ENCODE data around the gene TM6SF1. TPM values are rescaled to one million over a fixed set of nuclear protein-coding genes. Genes with fewer than 3 reads are reported as not detected.

The TM6SF1 gene
- polyA plus RNA-seq, 1 donor from 2014 or later, result 0.16 TPM

DNA sequence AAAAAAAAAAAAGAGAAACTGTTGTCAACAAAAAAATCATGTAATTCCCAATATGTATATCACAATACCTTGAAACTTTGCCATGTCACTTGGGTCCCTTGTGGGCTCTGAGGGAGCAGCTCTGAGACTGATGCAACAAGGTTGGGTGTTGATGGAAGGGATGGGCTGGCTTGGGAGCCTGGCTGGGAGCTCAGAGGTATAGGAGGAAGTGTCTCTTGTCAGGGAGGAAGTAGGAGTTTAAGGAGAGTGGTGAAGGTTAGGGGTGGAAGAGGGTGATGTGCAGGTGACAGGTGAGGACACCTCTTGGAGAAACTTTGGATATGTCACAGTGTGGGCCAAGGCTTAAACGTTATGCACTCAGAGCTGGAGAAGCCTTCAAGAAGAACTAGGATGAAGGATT, 2.0 kb upstream of the TM6SF1 start:
- Histone ChIP-seq H3K4me2 (ENCODE audit: low read length) (no peak overlapping the region), H3K4me3 (ENCODE audit: low read length) (no peak overlapping the region), H3K9me3 (ENCODE audit: low read length) (no peaks in the 10 kb centered on the region), H4K20me1 (ENCODE audit: insufficient read depth) (no peaks in the 10 kb centered on the region), H3F3A (ENCODE audit: insufficient read depth, low read length, poor library complexity, severe bottlenecking) (no peaks in the 10 kb centered on the region), H2AFZ (ENCODE audit: low read depth, low read length) (no peak overlapping the region), H3K79me2 (replicated peaks; ENCODE audit: insufficient read depth, low read length) (no peaks in the 10 kb centered on the region), H3K36me3 (ENCODE audit: insufficient read depth, low read length) (peaks cover 5% of the 10 kb centered on the region), H3K27ac (ENCODE audit: low read length) (no peak overlapping the region), H3K9ac (ENCODE audit: low read length) (no peak overlapping the region), H3K9me2 (ENCODE audit: insufficient read depth, low read length) (no peaks in the 10 kb centered on the region), H3K27me3 (ENCODE audit: insufficient read depth, low read depth, low read length) (peaks cover 25% of the 10 kb centered on the region)
- TF ChIP-seq RAD21 (conservative IDR thresholded peaks at IDR 0.05) (no peak), MXI1 (conservative IDR thresholded peaks at IDR 0.05; ENCODE audit: poor library complexity, severe bottlenecking) (no peak)

DNA sequence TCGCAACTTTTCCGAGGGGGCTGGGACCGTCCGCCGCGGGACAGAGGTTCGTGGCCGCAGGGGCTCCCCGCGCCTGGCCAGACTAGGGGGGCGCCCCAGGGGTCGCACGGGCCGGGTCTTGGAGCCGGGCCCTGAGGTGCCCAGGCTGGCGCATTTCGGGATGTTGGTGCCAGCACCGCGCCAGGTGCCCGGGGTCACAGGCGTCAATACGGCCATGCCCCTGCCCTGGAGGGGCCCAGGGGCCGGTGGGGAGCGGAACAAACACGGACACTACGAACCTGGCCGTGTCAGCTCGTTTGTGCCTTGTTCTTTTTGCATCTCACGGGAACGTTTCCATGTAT, 366 bp downstream of the TM6SF1 start:
- TF ChIP-seq POLR2AphosphoS5 (IDR thresholded peaks at IDR 0.05) (no peak), EP300 (conservative IDR thresholded peaks at IDR 0.05; ENCODE audit: poor library complexity, severe bottlenecking) (no peak)
- TF ChIP-seq, protein P1, sequence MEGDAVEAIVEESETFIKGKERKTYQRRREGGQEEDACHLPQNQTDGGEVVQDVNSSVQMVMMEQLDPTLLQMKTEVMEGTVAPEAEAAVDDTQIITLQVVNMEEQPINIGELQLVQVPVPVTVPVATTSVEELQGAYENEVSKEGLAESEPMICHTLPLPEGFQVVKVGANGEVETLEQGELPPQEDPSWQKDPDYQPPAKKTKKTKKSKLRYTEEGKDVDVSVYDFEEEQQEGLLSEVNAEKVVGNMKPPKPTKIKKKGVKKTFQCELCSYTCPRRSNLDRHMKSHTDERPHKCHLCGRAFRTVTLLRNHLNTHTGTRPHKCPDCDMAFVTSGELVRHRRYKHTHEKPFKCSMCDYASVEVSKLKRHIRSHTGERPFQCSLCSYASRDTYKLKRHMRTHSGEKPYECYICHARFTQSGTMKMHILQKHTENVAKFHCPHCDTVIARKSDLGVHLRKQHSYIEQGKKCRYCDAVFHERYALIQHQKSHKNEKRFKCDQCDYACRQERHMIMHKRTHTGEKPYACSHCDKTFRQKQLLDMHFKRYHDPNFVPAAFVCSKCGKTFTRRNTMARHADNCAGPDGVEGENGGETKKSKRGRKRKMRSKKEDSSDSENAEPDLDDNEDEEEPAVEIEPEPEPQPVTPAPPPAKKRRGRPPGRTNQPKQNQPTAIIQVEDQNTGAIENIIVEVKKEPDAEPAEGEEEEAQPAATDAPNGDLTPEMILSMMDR (IDR thresholded peaks at IDR 0.05; ENCODE audit: poor library complexity, severe bottlenecking), result no peak
- Histone ChIP-seq H3K27me3 (ENCODE audit: insufficient read depth, low read depth, low read length) (peaks cover 25% of the 10 kb centered on the region), H3K27ac (ENCODE audit: low read length) (no peak overlapping the region), H4K20me1 (ENCODE audit: insufficient read depth) (no peaks in the 10 kb centered on the region), H2AFZ (ENCODE audit: low read depth, low read length) (no peak overlapping the region), H3K9me2 (ENCODE audit: insufficient read depth, low read length) (no peaks in the 10 kb centered on the region), H3K36me3 (ENCODE audit: insufficient read depth, low read length) (peaks cover 5% of the 10 kb centered on the region), H3K79me2 (replicated peaks; ENCODE audit: insufficient read depth, low read length) (no peaks in the 10 kb centered on the region), H3K4me2 (ENCODE audit: low read length) (no peak overlapping the region), H3K9ac (ENCODE audit: low read length) (peak overlapping the region; percentile 20), H3K9me3 (ENCODE audit: low read length) (no peaks in the 10 kb centered on the region), H3F3A (ENCODE audit: insufficient read depth, low read length, poor library complexity, severe bottlenecking) (no peaks in the 10 kb centered on the region), H3K4me3 (ENCODE audit: low read length) (peak overlapping the region; percentile 60)

DNA sequence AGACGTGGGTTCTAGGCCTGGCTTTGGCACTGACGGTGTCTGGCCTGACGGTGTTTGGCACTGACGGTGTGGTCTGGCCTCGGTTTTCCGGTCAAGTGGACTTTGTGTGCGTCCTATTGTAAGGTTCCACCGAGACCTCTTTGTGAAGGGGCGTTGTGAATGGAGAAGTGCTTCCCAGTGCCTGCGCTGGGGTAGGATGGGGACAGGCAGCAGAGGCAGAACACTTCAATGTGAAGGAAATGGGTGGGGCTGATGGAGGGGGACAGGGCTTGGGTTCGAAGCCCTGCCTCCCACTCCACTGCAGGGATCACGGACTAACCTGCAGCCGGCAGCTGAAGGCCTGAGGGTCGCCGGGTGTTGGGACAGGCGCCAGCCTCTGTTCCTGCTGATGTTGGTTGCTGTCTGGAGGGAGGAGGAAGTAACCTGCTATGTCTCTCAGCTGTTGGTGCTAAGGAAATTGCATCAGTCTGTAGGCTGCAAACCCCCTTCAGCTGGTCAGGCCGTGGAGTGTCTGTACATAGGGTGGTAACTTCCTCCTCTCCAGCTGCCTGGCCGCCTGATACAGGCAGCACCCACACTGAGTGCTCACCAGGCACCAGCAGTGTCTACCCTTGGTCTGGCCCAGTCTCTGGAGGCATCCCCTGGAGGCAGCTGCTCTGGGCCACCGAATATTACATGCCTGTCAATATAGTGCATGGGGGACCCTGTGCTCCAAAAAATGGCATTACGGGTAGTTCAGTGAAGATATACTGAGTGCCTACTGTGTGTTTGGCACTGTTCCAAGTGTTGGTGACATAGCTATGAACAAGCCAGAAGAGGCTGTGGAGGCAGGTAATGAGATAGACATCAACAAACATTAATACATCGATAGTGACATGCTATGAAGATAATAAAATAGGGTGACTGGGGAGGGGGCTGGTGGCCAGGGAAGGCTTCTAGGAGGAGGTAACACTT, 1.1 kb downstream of the TM6SF1 start:
- Histone ChIP-seq H3K9me3 (ENCODE audit: low read length) (no peaks in the 10 kb centered on the region), H3K9me2 (ENCODE audit: insufficient read depth, low read length) (no peaks in the 10 kb centered on the region), H3K9ac (ENCODE audit: low read length) (no peak overlapping the region), H3K27me3 (ENCODE audit: insufficient read depth, low read depth, low read length) (peaks cover 25% of the 10 kb centered on the region), H4K20me1 (ENCODE audit: insufficient read depth) (no peaks in the 10 kb centered on the region), H3K4me2 (ENCODE audit: low read length) (no peak overlapping the region), H3K4me3 (ENCODE audit: low read length) (no peak overlapping the region), H2AFZ (ENCODE audit: low read depth, low read length) (no peak overlapping the region), H3F3A (ENCODE audit: insufficient read depth, low read length, poor library complexity, severe bottlenecking) (no peaks in the 10 kb centered on the region), H3K36me3 (ENCODE audit: insufficient read depth, low read length) (peaks cover 5% of the 10 kb centered on the region), H3K79me2 (replicated peaks; ENCODE audit: insufficient read depth, low read length) (no peaks in the 10 kb centered on the region), H3K27ac (ENCODE audit: low read length) (no peak overlapping the region)
- TF ChIP-seq SMC3 (conservative IDR thresholded peaks at IDR 0.05; ENCODE audit: poor library complexity), result no peak
- no peak for TF ChIP-seq MXI1 (conservative IDR thresholded peaks at IDR 0.05; ENCODE audit: poor library complexity, severe bottlenecking)
- no peak for TF ChIP-seq POLR2AphosphoS5 (IDR thresholded peaks at IDR 0.05)
- no peak for TF ChIP-seq TAF1 (IDR thresholded peaks at IDR 0.05; ENCODE audit: low read depth)
- TF ChIP-seq, protein P2, sequence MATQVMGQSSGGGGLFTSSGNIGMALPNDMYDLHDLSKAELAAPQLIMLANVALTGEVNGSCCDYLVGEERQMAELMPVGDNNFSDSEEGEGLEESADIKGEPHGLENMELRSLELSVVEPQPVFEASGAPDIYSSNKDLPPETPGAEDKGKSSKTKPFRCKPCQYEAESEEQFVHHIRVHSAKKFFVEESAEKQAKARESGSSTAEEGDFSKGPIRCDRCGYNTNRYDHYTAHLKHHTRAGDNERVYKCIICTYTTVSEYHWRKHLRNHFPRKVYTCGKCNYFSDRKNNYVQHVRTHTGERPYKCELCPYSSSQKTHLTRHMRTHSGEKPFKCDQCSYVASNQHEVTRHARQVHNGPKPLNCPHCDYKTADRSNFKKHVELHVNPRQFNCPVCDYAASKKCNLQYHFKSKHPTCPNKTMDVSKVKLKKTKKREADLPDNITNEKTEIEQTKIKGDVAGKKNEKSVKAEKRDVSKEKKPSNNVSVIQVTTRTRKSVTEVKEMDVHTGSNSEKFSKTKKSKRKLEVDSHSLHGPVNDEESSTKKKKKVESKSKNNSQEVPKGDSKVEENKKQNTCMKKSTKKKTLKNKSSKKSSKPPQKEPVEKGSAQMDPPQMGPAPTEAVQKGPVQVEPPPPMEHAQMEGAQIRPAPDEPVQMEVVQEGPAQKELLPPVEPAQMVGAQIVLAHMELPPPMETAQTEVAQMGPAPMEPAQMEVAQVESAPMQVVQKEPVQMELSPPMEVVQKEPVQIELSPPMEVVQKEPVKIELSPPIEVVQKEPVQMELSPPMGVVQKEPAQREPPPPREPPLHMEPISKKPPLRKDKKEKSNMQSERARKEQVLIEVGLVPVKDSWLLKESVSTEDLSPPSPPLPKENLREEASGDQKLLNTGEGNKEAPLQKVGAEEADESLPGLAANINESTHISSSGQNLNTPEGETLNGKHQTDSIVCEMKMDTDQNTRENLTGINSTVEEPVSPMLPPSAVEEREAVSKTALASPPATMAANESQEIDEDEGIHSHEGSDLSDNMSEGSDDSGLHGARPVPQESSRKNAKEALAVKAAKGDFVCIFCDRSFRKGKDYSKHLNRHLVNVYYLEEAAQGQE (IDR thresholded peaks at IDR 0.05; ENCODE audit: borderline replicate concordance), result no peak
- TF ChIP-seq, protein P1 (IDR thresholded peaks at IDR 0.05; ENCODE audit: poor library complexity, severe bottlenecking), result no peak
- TF ChIP-seq EP300 (conservative IDR thresholded peaks at IDR 0.05; ENCODE audit: poor library complexity, severe bottlenecking), result no peak
- TF ChIP-seq RAD21 (conservative IDR thresholded peaks at IDR 0.05), result no peak
- no peak for TF ChIP-seq EZH2 (IDR thresholded peaks at IDR 0.05; ENCODE audit: borderline replicate concordance, insufficient read depth, low read length, poor library complexity, severe bottlenecking)
